Stomach (tissue), 9 donors: ENCODE results near the gene CRACDL. TPM values are rescaled to one million over a fixed set of nuclear protein-coding genes. Genes with fewer than 3 reads are reported as not detected.

Source experiments
- DNase-seq, 2 donors: peaks; one replicate each; pipeline versions ENCODE4 v3.0.0 to v3.0.0-alpha.2; 2013 to 2019
- H3K27ac ChIP-seq, 5 donors: fragments of 200-600 bp in 4 of 5; sonication (generic) in 4 of 5; one replicate each; pipeline ENCODE4 v1.5.1; 2013 to 2019; ENCODE audit warnings: mild to moderate bottlenecking in 1 of 5, moderate library complexity in 1 of 5
- H3K27me3 ChIP-seq, 3 donors: fragments of 200-600 bp; sonication (generic); one replicate each; pipeline ENCODE4 v1.5.1; 2017 to 2019; ENCODE audit warnings: mixed run types in 1 of 3
- H3K36me3 ChIP-seq, 4 donors: fragments of 200-600 bp; sonication (generic); 1 replicate in 3 of 4; 2 replicates in 1 of 4; pipeline ENCODE4 v1.5.1; 2016 to 2019
- H3K4me1 ChIP-seq, 4 donors: fragments of 200-600 bp; sonication (generic); one replicate each; pipeline ENCODE4 v1.5.1; 2016 to 2019
- H3K4me3 ChIP-seq, 4 donors: fragments of 200-600 bp; sonication (generic) in 3 of 4; one replicate each; pipeline ENCODE4 v1.5.1; 2016 to 2019; ENCODE audit warnings: mild to moderate bottlenecking in 1 of 4
- H3K9me3 ChIP-seq, 4 donors: fragments of 200-600 bp; sonication (generic); one replicate each; pipeline ENCODE4 v1.5.1; 2016 to 2019
- EP300 ChIP-seq: sonication (generic); formaldehyde crosslinking; IDR thresholded peaks from one replicate; pipeline ENCODE4 v1.6.1; 2017; ENCODE audit warnings: antibody characterized with exemption
- POLR2A ChIP-seq, 4 donors: fragments of 450-650 bp; IDR thresholded peaks; one replicate each; pipeline ENCODE4 v1.6.1; 2016; ENCODE audit warnings: antibody characterized with exemption in 4 of 4, control low read depth in 2 of 4, mild to moderate bottlenecking in 1 of 4, moderate library complexity in 1 of 4
- POLR2AphosphoS5 ChIP-seq, 3 donors: sonication (generic); formaldehyde crosslinking; IDR thresholded peaks; one replicate each; pipeline ENCODE4 v1.6.1; 2016; ENCODE audit warnings: antibody characterized with exemption in 3 of 3
- WGBS, 5 donors: extraction: QIAGEN DNeasy Blood & Tissue Kit in 3 of 5; methylation state at CpG; one replicate each; pipeline versions ENCODE4 v1.1.5 to v1.1.7; 2013 to 2018; 5-methylcytosine and 5-hydroxymethylcytosine counted together
- intact Hi-C: fragments of 100-400 bp; cut with DNase I; formaldehyde crosslinking; loops from one replicate; pipeline ENCODE4 v1.15.1; 2023; ENCODE audit warnings: low total_unique reads
- polyA plus RNA-seq, 3 donors: library from polyadenylated mRNA; stranded (reverse); fragments of 200-250 nt; gene quantifications; one replicate each; pipeline ENCODE4 v1.2.3, GENCODE V29; 2013
- total RNA-seq, 5 donors: library from RNA; depleted of rRNA; stranded (reverse); fragments of >200 nt; gene quantifications; one replicate each; pipeline versions ENCODE4 v1.1.0 to v1.2.3, GENCODE V29; 2014 to 2016
- TF ChIP-seq, protein P1 (sequence below), 7 experiments: fragments of 450-650 bp in 4 of 7; fragments of 200-600 bp in 3 of 7; sonication (generic) in 3 of 7; IDR thresholded peaks; one replicate each; pipeline ENCODE4 v1.5.1; 2016 to 2019; ENCODE audit warnings: antibody characterized with exemption in 7 of 7, control low read depth in 2 of 7, mild to moderate bottlenecking in 1 of 7
- donor health status: healthy with polysubstance abuse.
- donor health status: Bipolar disorder and iron deficiency.
- donor health status: healthy.

The CRACDL gene
- total and polyA plus RNA-seq, 8 donors = 5.4 to 205 (median 7.8) TPM

DNA sequence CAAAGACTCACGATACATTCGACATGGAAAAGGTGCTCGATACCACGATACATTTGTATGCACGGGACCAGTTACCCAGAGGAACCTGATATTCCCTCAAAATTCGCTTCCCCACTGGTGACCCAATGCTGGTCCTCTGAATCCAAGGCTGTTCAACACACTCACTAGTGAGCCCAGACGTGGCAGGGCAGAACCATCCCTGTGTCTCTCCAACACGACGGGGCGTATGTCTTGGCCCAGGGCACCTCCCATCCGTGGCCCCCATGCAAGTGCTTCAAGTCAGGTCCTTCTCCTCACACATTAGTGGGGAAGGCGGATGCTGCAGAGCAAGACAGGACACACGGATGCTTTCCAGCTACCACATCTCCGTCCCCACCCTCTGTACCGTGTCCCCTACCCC is 6.1 kb downstream of the CRACDL start:
- Histone ChIP-seq H3K4me3 (no peak overlapping the region), H3K36me3 (no peaks in the 10 kb centered on the region), H3K27me3 (peaks cover 0 to 8% (median 0%) of the 10 kb centered on the region in 3 donors), H3K4me1 (peaks cover 0 to 4% (median 3%) of the 10 kb centered on the region in 4 donors), H3K27ac (no peak overlapping the region), H3K9me3 (no peaks in the 10 kb centered on the region)
- TF ChIP-seq POLR2AphosphoS5 (IDR thresholded peaks at IDR 0.05) (no peak), EP300 (no peak), POLR2A (IDR thresholded peaks at IDR 0.05) (no peak)
- TF ChIP-seq, protein P1, sequence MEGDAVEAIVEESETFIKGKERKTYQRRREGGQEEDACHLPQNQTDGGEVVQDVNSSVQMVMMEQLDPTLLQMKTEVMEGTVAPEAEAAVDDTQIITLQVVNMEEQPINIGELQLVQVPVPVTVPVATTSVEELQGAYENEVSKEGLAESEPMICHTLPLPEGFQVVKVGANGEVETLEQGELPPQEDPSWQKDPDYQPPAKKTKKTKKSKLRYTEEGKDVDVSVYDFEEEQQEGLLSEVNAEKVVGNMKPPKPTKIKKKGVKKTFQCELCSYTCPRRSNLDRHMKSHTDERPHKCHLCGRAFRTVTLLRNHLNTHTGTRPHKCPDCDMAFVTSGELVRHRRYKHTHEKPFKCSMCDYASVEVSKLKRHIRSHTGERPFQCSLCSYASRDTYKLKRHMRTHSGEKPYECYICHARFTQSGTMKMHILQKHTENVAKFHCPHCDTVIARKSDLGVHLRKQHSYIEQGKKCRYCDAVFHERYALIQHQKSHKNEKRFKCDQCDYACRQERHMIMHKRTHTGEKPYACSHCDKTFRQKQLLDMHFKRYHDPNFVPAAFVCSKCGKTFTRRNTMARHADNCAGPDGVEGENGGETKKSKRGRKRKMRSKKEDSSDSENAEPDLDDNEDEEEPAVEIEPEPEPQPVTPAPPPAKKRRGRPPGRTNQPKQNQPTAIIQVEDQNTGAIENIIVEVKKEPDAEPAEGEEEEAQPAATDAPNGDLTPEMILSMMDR (IDR thresholded peaks at IDR 0.05) = no peak
- WGBS, 5 donors = 87 to 97% (median 94%) methylated on average over 15 of the region's 15 CpGs
- intact Hi-C loops = no loop called here
- no peak for DNase-seq

DNA sequence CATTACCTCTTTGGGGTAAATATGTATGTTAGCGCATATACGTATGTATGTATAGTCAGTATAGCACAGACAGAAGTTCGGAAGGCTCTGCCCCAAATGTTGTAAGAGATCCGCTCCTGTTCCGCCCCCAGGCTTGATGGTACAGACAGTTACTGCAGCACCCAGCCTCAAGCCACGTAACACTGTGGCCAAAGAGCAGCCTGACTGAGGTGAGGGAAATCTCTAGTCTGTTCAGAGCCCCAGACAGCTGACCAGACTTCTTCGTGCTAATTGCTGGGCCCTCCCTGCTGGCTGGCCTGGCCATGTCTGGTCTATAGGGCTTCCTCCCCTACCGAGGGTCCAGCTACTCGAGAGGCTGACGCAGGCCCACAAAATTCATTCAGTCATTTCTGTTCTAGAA is 7.8 kb downstream of the CRACDL start:
- H3K36me3 ChIP-seq = no peaks in the 10 kb centered on the region
- H3K27me3 ChIP-seq = no peaks in the 10 kb centered on the region
- H3K4me3 ChIP-seq = no peak overlapping the region
- 90 to 93% (median 92%) methylated on average over 10 of the region's 10 CpGs for WGBS, 5 donors
- no peak for DNase-seq
- TF ChIP-seq, protein P1 (IDR thresholded peaks at IDR 0.05) = no peak
- no peak for TF ChIP-seq POLR2AphosphoS5 (IDR thresholded peaks at IDR 0.05)
- no peak overlapping the region for H3K27ac ChIP-seq
- no peaks in the 10 kb centered on the region for H3K9me3 ChIP-seq
- H3K4me1 ChIP-seq = no peaks in the 10 kb centered on the region
- intact Hi-C loops = no loop called here

DNA sequence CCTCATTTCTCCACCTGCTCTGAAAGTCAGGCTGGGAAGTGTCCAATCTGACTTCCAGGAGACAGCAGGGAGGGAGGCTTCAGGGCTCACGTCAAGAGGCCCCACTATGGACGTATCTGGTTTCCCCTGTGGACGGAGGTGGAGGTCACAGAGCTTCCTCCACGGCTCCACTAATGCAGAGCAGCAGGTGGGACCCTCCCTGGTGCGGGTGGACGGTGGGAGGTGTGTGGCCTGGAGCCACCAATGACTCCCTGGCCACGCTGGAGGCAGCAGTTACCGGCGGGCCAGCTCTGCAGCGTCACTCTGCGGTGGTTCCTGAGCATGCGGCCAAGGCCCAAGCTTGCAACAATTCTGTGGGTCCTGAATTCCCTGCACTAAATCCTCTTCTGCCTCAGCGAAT is 9.0 kb downstream of the CRACDL start:
- no peaks in the 10 kb centered on the region for H3K9me3 ChIP-seq
- no peak overlapping the region for H3K4me3 ChIP-seq
- DNase-seq = no peak
- WGBS, 5 donors = 83 to 89% (median 87%) methylated on average over 11 to 13 of the region's 13 CpGs
- H3K27ac ChIP-seq = no peak overlapping the region
- no peaks in the 10 kb centered on the region for H3K36me3 ChIP-seq
- TF ChIP-seq EP300 (no peak), POLR2A (IDR thresholded peaks at IDR 0.05) (no peak), POLR2AphosphoS5 (IDR thresholded peaks at IDR 0.05) (no peak)
- TF ChIP-seq, protein P1 (IDR thresholded peaks at IDR 0.05) = no peak
- no peaks in the 10 kb centered on the region for H3K27me3 ChIP-seq
- no peaks in the 10 kb centered on the region for H3K4me1 ChIP-seq
- intact Hi-C loops = no loop called here

DNA sequence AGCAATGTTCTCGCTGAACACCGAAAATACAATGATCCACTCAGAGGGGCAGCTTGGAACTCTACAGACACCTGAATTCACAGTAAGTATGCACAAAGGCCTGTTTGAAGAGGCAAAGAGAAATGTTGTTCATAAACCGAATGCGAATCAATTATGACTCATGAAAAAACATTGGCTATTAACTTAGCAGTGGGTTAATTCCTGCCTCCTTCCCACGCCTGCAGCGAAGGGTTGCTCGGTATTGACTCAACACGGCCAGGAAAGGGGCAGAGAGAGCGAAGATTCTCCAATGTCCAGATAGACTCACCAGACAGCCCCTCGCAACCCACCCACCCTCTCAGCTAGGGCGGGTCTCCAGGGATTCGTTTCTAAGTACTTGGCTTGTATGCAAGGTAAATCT is 9.4 kb downstream of the CRACDL start:
- H3K4me1 ChIP-seq = no peaks in the 10 kb centered on the region
- no peak overlapping the region for H3K4me3 ChIP-seq
- no peaks in the 10 kb centered on the region for H3K27me3 ChIP-seq
- TF ChIP-seq POLR2AphosphoS5 (IDR thresholded peaks at IDR 0.05) (no peak), POLR2A (IDR thresholded peaks at IDR 0.05) (no peak), EP300 (no peak)
- TF ChIP-seq, protein P1 (IDR thresholded peaks at IDR 0.05) = no peak
- DNase-seq = no peak
- H3K27ac ChIP-seq = no peak overlapping the region
- intact Hi-C loops = no loop called here
- H3K36me3 ChIP-seq = no peaks in the 10 kb centered on the region
- WGBS, 5 donors = 75 to 89% (median 79%) methylated on average over 12 of the region's 12 CpGs
- H3K9me3 ChIP-seq = no peaks in the 10 kb centered on the region
